Fibroblast of villous mesenchyme (primary cell): ENCODE results near the gene FGFR1OP2. TPM values are rescaled to one million over a fixed set of nuclear protein-coding genes. Genes with fewer than 3 reads are reported as not detected.

Experiments
- DNase-seq: peaks from one replicate; pipeline ENCODE4 v3.0.0-alpha.2; 2010; ENCODE audit warnings: low read depth
- H3K4me3 ChIP-seq: 2 replicates; pipeline ENCODE4 v1.5.1; 2011; ENCODE audit warnings: low read depth, mild to moderate bottlenecking, low read length
- CTCF ChIP-seq: IDR thresholded peaks from 2 replicates; pipeline ENCODE4 v1.5.1; 2012; ENCODE audit warnings: low read depth, mild to moderate bottlenecking, low read length; ENCODE audit not compliant: insufficient read depth
- total RNA-seq: library from RNA; depleted of rRNA; stranded (reverse); fragments of >200 nt; gene quantifications from 2 replicates; pipeline ENCODE4 v1.2.3, GENCODE V29; 2012

Gene FGFR1OP2
- total RNA-seq, 1 donor, result 44.0 TPM

GRCh38 chr12:27014085-27014858 is 76.0 kb downstream of the FGFR1OP2 start, which contains the start of gene TM7SF3:
TSS of gene TM7SF3 (minus strand) at chr12:27014384. CDS start at chr12:27014168, 216 bp downstream.
- TF ChIP-seq CTCF, result peak; percentile 91
- H3K4me3 ChIP-seq, result peak within 1 kb of the TSS; percentile 76
- DNase-seq, result peak; percentile 94

- no peak for DNase-seq
- TF ChIP-seq CTCF, result no peak
- peak overlapping the region; percentile 76 for H3K4me3 ChIP-seq
Observed at GRCh38 chr12:27014859-27015729, 76.8 kb downstream of the FGFR1OP2 start.

- H3K4me3 ChIP-seq, result no peak overlapping the region
- peak; percentile 63 for DNase-seq
- TF ChIP-seq CTCF, result peak; percentile 32
Observed at GRCh38 chr12:27015730-27016076, 77.4 kb downstream of the FGFR1OP2 start.

Other genes starting within 250 kb of the FGFR1OP2 start
- gene ITPR2, start 105.3 kb upstream of the FGFR1OP2 start, total RNA-seq, result 56.0 and 77.7 TPM in 2 replicates
- gene INTS13, start 489 bp upstream of the FGFR1OP2 start, total RNA-seq, result 30.6 and 50.5 TPM in 2 replicates
- 62.5 and 105 TPM in 2 replicates for gene TM7SF3, start 75.9 kb downstream of the FGFR1OP2 start, total RNA-seq
- 37.4 and 84.6 TPM in 2 replicates for gene MED21, start 84.1 kb downstream of the FGFR1OP2 start, total RNA-seq
- gene C12orf71, start 144.1 kb downstream of the FGFR1OP2 start, total RNA-seq, result not detected in 2 replicates